Lower lobe of right lung (tissue), 2 donors: ENCODE results near the gene NET1. TPM values are rescaled to one million over a fixed set of nuclear protein-coding genes. Genes with fewer than 3 reads are reported as not detected.

Experiments
- ATAC-seq, 2 donors: fragments of 200-7000 bp; cut with Tn5 transposase; one replicate each; pipeline ENCODE4 v1.9.1; 2020 to 2022; ENCODE audit warnings: mild to moderate bottlenecking in 2 of 2, moderate library complexity in 2 of 2
- DNase-seq: peaks from one replicate; pipeline ENCODE4 v3.0.0-alpha.2; 2020
- H3K27ac ChIP-seq: fragments of 200-600 bp; one replicate; pipeline ENCODE4 v1.8.0; 2022
- H3K27me3 ChIP-seq: fragments of 200-600 bp; one replicate; pipeline ENCODE4 v1.8.0; 2022; ENCODE audit warnings: low read depth
- H3K36me3 ChIP-seq: fragments of 200-600 bp; one replicate; pipeline ENCODE4 v1.8.0; 2022; ENCODE audit warnings: mild to moderate bottlenecking
- H3K4me1 ChIP-seq: fragments of 200-600 bp; one replicate; pipeline ENCODE4 v1.8.0; 2022
- H3K4me3 ChIP-seq: fragments of 200-600 bp; one replicate; pipeline ENCODE4 v1.8.0; 2022; ENCODE audit warnings: mild to moderate bottlenecking
- H3K9me3 ChIP-seq: fragments of 200-600 bp; one replicate; pipeline ENCODE4 v1.8.0; 2022
- intact Hi-C: fragments of 100-400 bp; cut with DNase I; formaldehyde crosslinking; loops from one replicate; pipeline ENCODE4 v1.11.0; 2022
- total RNA-seq: library from RNA; stranded (reverse); fragmentation: NEBNext Ultra II Directional; extraction: Animal tissue kit (Norgen Biotek cat#: 25700); gene quantifications from one replicate; pipeline ENCODE4 v1.2.1, GENCODE V29; 2021
- TF ChIP-seq, protein P1 (sequence below): fragments of 200-600 bp; IDR thresholded peaks from one replicate; pipeline ENCODE4 v1.8.0; 2022; ENCODE audit warnings: antibody characterized with exemption, mild to moderate bottlenecking
- donor health status: DM: no; HTN: yes; CAD: no; lungs with severe emphysema.

NET1 gene
- total RNA-seq, 1 donor from 2014 or later = 46.7 TPM

DNA sequence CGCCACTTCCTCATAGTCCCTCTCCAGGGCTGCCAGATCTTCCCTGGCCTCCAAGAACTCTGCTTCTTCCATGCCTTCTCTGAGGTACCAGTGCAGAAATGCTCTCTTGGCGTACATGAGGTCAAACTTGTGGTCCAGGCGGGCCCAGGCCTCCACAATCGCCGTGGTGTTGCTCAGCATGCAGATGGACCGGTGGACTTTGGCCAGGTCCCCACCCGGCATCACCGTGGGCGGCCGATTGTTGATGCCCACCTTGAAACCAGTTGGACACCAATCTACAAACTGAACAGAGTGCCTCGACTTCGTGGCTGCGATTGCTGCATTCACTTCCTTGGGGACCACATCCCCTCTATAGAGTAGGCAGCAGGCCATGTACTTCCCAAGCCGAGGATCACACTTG lies 18.8 kb upstream of the NET1 start:
- no peak overlapping the region for H3K4me3 ChIP-seq
- intact Hi-C loops = no loop called here
- H3K9me3 ChIP-seq = peaks cover 25% of the 10 kb centered on the region
- H3K27ac ChIP-seq = no peak overlapping the region
- H3K27me3 ChIP-seq = no peaks in the 10 kb centered on the region
- DNase-seq (no peak), ATAC-seq (no peak)
- TF ChIP-seq, protein P1, sequence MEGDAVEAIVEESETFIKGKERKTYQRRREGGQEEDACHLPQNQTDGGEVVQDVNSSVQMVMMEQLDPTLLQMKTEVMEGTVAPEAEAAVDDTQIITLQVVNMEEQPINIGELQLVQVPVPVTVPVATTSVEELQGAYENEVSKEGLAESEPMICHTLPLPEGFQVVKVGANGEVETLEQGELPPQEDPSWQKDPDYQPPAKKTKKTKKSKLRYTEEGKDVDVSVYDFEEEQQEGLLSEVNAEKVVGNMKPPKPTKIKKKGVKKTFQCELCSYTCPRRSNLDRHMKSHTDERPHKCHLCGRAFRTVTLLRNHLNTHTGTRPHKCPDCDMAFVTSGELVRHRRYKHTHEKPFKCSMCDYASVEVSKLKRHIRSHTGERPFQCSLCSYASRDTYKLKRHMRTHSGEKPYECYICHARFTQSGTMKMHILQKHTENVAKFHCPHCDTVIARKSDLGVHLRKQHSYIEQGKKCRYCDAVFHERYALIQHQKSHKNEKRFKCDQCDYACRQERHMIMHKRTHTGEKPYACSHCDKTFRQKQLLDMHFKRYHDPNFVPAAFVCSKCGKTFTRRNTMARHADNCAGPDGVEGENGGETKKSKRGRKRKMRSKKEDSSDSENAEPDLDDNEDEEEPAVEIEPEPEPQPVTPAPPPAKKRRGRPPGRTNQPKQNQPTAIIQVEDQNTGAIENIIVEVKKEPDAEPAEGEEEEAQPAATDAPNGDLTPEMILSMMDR = no peak
- no peaks in the 10 kb centered on the region for H3K4me1 ChIP-seq
- H3K36me3 ChIP-seq = no peaks in the 10 kb centered on the region

DNA sequence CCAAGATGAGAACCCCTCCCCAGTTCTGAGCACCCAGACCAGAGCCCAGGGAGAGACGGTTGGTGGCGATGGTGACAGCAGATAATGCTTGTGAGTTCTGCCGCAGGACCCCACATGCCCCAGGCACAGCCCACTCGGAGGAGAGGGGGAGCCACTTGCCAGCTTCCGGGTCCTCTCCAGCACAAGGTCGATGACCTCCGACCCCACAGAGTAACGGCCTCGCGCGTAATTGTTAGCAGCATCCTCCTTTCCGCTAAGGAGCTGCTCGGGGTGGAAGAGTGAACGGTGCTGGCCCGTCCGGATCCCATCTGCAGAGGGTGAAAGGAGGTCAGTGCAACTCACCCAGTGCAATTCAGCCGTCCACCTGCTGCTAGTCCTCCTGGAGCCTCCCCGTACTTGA lies 17.2 kb upstream of the NET1 start:
- H3K4me3 ChIP-seq = no peak overlapping the region
- TF ChIP-seq, protein P1 = no peak
- no peaks in the 10 kb centered on the region for H3K4me1 ChIP-seq
- peak in 1 of 2 donors; percentile 17 for ATAC-seq
- H3K36me3 ChIP-seq = no peaks in the 10 kb centered on the region
- no peak overlapping the region for H3K27ac ChIP-seq
- intact Hi-C loops = no loop called here
- no peak for DNase-seq
- H3K9me3 ChIP-seq = peaks cover 17% of the 10 kb centered on the region
- no peaks in the 10 kb centered on the region for H3K27me3 ChIP-seq

DNA sequence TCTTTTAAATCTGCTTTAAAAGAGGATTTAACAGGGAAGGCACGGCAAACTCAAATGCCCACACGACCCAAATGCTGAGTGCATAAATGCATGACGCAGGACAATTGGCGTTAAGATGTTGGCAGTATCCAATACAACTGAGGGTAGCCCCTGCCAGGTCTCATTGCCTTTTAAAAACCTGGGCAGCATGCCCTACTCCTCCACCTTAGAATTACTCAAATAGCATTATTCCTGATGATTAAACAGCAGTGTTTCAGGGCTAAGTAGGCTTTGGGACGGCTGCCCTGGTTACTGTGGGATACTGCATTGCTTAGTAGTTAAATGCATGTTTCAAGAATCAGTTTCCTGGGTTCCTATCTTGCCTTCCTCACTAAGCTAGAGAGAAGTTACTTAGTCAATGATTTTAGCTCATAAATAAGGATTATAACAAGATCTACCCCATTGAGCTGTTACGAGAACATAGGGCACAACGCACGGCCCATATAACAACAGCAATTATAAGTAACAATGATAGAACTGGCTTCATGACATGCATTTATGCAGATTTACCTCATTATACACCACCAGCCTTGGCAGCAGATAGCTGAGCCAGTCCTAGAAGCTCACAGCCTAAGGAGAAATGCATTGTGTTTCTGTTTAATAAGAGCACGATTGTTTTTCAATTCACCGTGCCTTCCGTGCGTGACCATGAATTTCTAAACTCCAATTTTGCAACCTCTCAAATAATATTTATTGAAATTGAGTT lies 15.6 kb upstream of the NET1 start:
- no peaks in the 10 kb centered on the region for H3K36me3 ChIP-seq
- intact Hi-C loops = no loop called here
- no peak overlapping the region for H3K4me3 ChIP-seq
- H3K4me1 ChIP-seq = no peaks in the 10 kb centered on the region
- no peak for DNase-seq
- peaks cover 1% of the 10 kb centered on the region for H3K9me3 ChIP-seq
- ATAC-seq = no peak
- no peaks in the 10 kb centered on the region for H3K27me3 ChIP-seq
- TF ChIP-seq, protein P1 = no peak
- no peak overlapping the region for H3K27ac ChIP-seq

DNA sequence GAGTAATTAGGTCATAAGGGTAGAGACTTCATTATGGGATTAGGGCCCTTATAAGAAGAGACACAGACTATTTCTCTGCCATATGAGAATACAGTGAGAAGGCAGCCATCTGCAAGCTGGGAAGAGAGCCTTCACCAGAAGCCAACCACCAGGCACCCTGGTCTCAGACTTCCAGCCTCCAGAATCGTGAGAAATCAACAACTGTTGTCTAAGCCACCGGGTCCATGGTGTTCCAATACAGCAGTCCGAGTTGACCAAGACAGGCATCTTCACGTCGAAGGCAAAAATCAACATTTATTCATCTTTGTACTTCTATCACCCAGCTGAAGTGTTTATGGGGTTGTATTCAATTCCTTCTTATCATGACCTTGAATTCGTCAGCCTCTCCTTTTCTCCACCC lies 13.0 kb upstream of the NET1 start:
- no peaks in the 10 kb centered on the region for H3K9me3 ChIP-seq
- H3K27ac ChIP-seq = no peak overlapping the region
- TF ChIP-seq, protein P1 = no peak
- ATAC-seq = no peak
- no peaks in the 10 kb centered on the region for H3K27me3 ChIP-seq
- no peaks in the 10 kb centered on the region for H3K4me1 ChIP-seq
- no peak for DNase-seq
- intact Hi-C loops = no loop called here
- H3K36me3 ChIP-seq = no peaks in the 10 kb centered on the region
- no peak overlapping the region for H3K4me3 ChIP-seq

DNA sequence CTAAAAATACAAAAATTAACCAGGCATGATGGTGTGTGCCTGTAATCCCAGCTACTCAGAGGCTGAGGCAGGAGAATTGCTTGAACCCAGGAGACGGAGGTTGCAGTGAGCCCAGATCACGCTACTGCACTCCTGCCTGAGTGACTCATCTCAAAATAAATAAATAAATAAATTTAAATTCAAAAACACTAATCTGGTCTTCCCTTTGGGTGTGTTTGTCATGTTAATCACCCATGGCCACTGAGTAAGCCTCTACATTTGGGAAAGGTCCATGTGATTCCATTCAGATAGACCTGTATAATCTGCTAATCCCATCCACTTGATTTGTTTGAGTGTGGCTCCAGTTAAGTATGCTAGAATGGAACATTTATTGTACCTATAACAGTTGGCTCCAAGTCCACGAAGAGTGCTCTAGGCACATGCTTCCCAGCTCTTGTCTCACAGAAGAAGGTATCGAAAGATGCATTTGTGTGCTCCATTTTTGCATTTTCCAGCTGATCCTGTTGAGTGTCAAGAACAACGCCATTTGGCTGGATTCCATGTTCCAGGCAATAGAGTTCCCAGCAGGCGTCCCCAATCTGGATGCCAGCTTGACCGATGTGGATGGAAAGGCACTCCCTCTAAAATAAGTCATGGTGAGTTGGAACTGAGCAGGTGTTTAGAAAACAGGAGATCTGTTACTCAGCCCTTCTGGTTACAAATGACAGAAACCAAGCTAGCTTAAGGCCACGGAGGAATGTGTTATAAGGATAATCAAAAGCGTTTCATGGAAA lies 11.7 kb upstream of the NET1 start:
- Histone ChIP-seq H3K4me1 (no peaks in the 10 kb centered on the region), H3K27ac (no peak overlapping the region), H3K4me3 (no peak overlapping the region), H3K9me3 (no peaks in the 10 kb centered on the region), H3K36me3 (no peaks in the 10 kb centered on the region), H3K27me3 (no peaks in the 10 kb centered on the region)
- ATAC-seq (no peak), DNase-seq (no peak)
- TF ChIP-seq, protein P1 = no peak
- intact Hi-C loops = no loop called here
